Effector memory CD4-positive, alpha-beta T cell (primary cell): ENCODE results near the gene DRC1.
A peak's percentile ranks its signal among the peaks of the same experiment; 100 is the strongest.

Source experiments
- DNase-seq, 3 donors: peaks; one replicate each; pipeline ENCODE4 v3.0.0-alpha.2; 2020
- H3K27ac ChIP-seq: 2 replicates; pipeline ENCODE4 v1.7.0; 2013; ENCODE audit warnings: mild to moderate bottlenecking, low read length, moderate library complexity; ENCODE audit not compliant: insufficient read depth, poor library complexity, severe bottlenecking
- H3K27me3 ChIP-seq: replicated peaks from 2 replicates; pipeline ENCODE4 v1.7.0; 2013; ENCODE audit warnings: mild to moderate bottlenecking, low read length; ENCODE audit not compliant: insufficient read depth, control insufficient read depth, poor library complexity, severe bottlenecking
- H3K36me3 ChIP-seq: 2 replicates; pipeline ENCODE4 v1.7.0; 2013; ENCODE audit warnings: mild to moderate bottlenecking, low read length, moderate library complexity; ENCODE audit not compliant: control insufficient read depth, insufficient read depth
- H3K4me1 ChIP-seq: 2 replicates; pipeline ENCODE4 v1.7.0; 2013; ENCODE audit warnings: low read length, mild to moderate bottlenecking; ENCODE audit not compliant: control insufficient read depth, insufficient read depth, poor library complexity, severe bottlenecking
- H3K4me3 ChIP-seq: 2 replicates; pipeline ENCODE4 v1.7.0; 2013; ENCODE audit warnings: low read length, low read depth, mild to moderate bottlenecking; ENCODE audit not compliant: insufficient read depth, poor library complexity, severe bottlenecking
- H3K9me3 ChIP-seq: 2 replicates; pipeline ENCODE4 v1.7.0; 2013; ENCODE audit warnings: mild to moderate bottlenecking, low read length, moderate library complexity; ENCODE audit not compliant: control insufficient read depth

The DRC1 gene

GRCh38 chr2:26395394-26395793, 6.3 kb upstream of the DRC1 start:
- no peak for DNase-seq
- no peak overlapping the region for H3K4me3 ChIP-seq
- H3K27me3 ChIP-seq: no peaks in the 10 kb centered on the region
- no peaks in the 10 kb centered on the region for H3K4me1 ChIP-seq
- H3K9me3 ChIP-seq: no peaks in the 10 kb centered on the region
- H3K36me3 ChIP-seq: peaks cover 10% of the 10 kb centered on the region
- no peak overlapping the region for H3K27ac ChIP-seq

GRCh38 chr2:26396734-26397298, 4.9 kb upstream of the DRC1 start:
- H3K4me1 ChIP-seq: no peaks in the 10 kb centered on the region
- H3K9me3 ChIP-seq: no peaks in the 10 kb centered on the region
- H3K27me3 ChIP-seq: no peaks in the 10 kb centered on the region
- no peak overlapping the region for H3K4me3 ChIP-seq
- H3K27ac ChIP-seq: no peak overlapping the region
- no peak for DNase-seq
- peaks cover 5% of the 10 kb centered on the region for H3K36me3 ChIP-seq

- Histone ChIP-seq H3K27me3 (peaks cover 7% of the 10 kb centered on the region), H3K4me3 (no peak overlapping the region), H3K36me3 (no peaks in the 10 kb centered on the region), H3K4me1 (no peaks in the 10 kb centered on the region), H3K9me3 (no peaks in the 10 kb centered on the region), H3K27ac (no peak overlapping the region)
- no peak for DNase-seq
Measured at GRCh38 chr2:26399771-26400376, 1.8 kb upstream of the DRC1 start.

GRCh38 chr2:26400723-26401122, 997 bp upstream of the DRC1 start:
- H3K4me3 ChIP-seq: no peak overlapping the region
- DNase-seq: no peak
- H3K27me3 ChIP-seq: peaks cover 7% of the 10 kb centered on the region
- H3K4me1 ChIP-seq: no peaks in the 10 kb centered on the region
- no peaks in the 10 kb centered on the region for H3K36me3 ChIP-seq
- H3K9me3 ChIP-seq: no peaks in the 10 kb centered on the region
- no peak overlapping the region for H3K27ac ChIP-seq

- no peaks in the 10 kb centered on the region for H3K36me3 ChIP-seq
- H3K9me3 ChIP-seq: no peaks in the 10 kb centered on the region
- no peak overlapping the region for H3K4me3 ChIP-seq
- H3K4me1 ChIP-seq: no peaks in the 10 kb centered on the region
- H3K27ac ChIP-seq: no peak overlapping the region
- peaks cover 8% of the 10 kb centered on the region for H3K27me3 ChIP-seq
- DNase-seq: no peak
Measured at GRCh38 chr2:26407526-26407925, 5.8 kb downstream of the DRC1 start.

- Histone ChIP-seq H3K27me3 (peaks cover 4% of the 10 kb centered on the region), H3K9me3 (no peaks in the 10 kb centered on the region), H3K4me3 (no peak overlapping the region), H3K36me3 (no peaks in the 10 kb centered on the region), H3K4me1 (no peaks in the 10 kb centered on the region), H3K27ac (no peak overlapping the region)
- no peak for DNase-seq
Measured at GRCh38 chr2:26409785-26410184, 8.1 kb downstream of the DRC1 start.

GRCh38 chr2:26410764-26411243, 9.1 kb downstream of the DRC1 start:
- Histone ChIP-seq H3K27ac (no peak overlapping the region), H3K4me3 (no peak overlapping the region), H3K4me1 (no peaks in the 10 kb centered on the region), H3K36me3 (no peaks in the 10 kb centered on the region), H3K27me3 (peaks cover 4% of the 10 kb centered on the region), H3K9me3 (no peaks in the 10 kb centered on the region)
- no peak for DNase-seq

- Histone ChIP-seq H3K36me3 (no peaks in the 10 kb centered on the region), H3K27ac (no peak overlapping the region)
- no peak for DNase-seq
Measured at GRCh38 chr2:26411419-26411818, 9.7 kb downstream of the DRC1 start.

GRCh38 chr2:26412091-26412673, 10.5 kb downstream of the DRC1 start:
- Histone ChIP-seq H3K36me3 (no peaks in the 10 kb centered on the region), H3K4me1 (no peaks in the 10 kb centered on the region), H3K27ac (no peak overlapping the region), H3K9me3 (no peaks in the 10 kb centered on the region), H3K27me3 (peaks cover 4% of the 10 kb centered on the region), H3K4me3 (peak overlapping the region; percentile 3)
- DNase-seq: no peak

More at GRCh38 chr2:26411419-26411818, 9.7 kb downstream of the DRC1 start:
- Histone ChIP-seq H3K9me3 (no peaks in the 10 kb centered on the region), H3K4me1 (no peaks in the 10 kb centered on the region), H3K27me3 (peaks cover 4% of the 10 kb centered on the region), H3K4me3 (no peak overlapping the region)

GRCh38 chr2:26414311-26414710, 12.6 kb downstream of the DRC1 start:
- DNase-seq: no peak
- Histone ChIP-seq H3K4me1 (no peaks in the 10 kb centered on the region), H3K27me3 (no peaks in the 10 kb centered on the region), H3K4me3 (no peak overlapping the region), H3K9me3 (no peaks in the 10 kb centered on the region), H3K36me3 (no peaks in the 10 kb centered on the region), H3K27ac (no peak overlapping the region)
